ENCODE measurements around the gene UBE2V1. TPM values are rescaled to one million over a fixed set of nuclear protein-coding genes. Genes with fewer than 3 reads are reported as not detected.

UBE2V1 gene
- total RNA-seq, 2 experiments from 2014 or later, result 120 to 131 TPM

- ATAC-seq, result no peak
- CTCF ChIA-PET, result interaction anchor here (1.2 to 1.5 kb wide), 3 partner anchors 16 to 22 kb away, joined by 3 to 7 read pairs (median 6); no protein-coding TSS in a partner anchor
Measured at GRCh38 chr20:50050214-50050613, 62.7 kb downstream of the UBE2V1 start.

GRCh38 chr20:50049442-50050026 is 63.4 kb downstream of the UBE2V1 start:
- Mint-ChIP-seq H3K4me1 (ENCODE audit: low read depth) (peaks cover 28% of the 10 kb centered on the region), H3K27ac (no peak overlapping the region), H3K9me3 (ENCODE audit: insufficient read depth) (no peaks in the 10 kb centered on the region), H3K4me3 (no peak overlapping the region), H3K27me3 (ENCODE audit: low read depth) (peaks cover 10% of the 10 kb centered on the region), H3K36me3 (ENCODE audit: low read depth) (no peaks in the 10 kb centered on the region)
- ChIA-PET CTCF (interaction anchor here (1.2 to 1.5 kb wide), 4 partner anchors 17 to 71 kb away, joined by 3 to 7 read pairs (median 5); no protein-coding TSS in a partner anchor), POLR2A (no interaction called here)
- DNase-seq, result no peak
- ATAC-seq, result no peak

More at GRCh38 chr20:50050214-50050613, 62.7 kb downstream of the UBE2V1 start:
- H3K9me3 Mint-ChIP-seq (ENCODE audit: insufficient read depth), result no peaks in the 10 kb centered on the region
- peaks cover 10% of the 10 kb centered on the region for H3K27me3 Mint-ChIP-seq (ENCODE audit: low read depth)
- H3K4me3 Mint-ChIP-seq, result no peak overlapping the region
- POLR2A ChIA-PET, result no interaction called here
- peaks cover 28% of the 10 kb centered on the region for H3K4me1 Mint-ChIP-seq (ENCODE audit: low read depth)
- no peak for DNase-seq
- H3K36me3 Mint-ChIP-seq (ENCODE audit: low read depth), result no peaks in the 10 kb centered on the region
- H3K27ac Mint-ChIP-seq, result no peak overlapping the region

DNA sequence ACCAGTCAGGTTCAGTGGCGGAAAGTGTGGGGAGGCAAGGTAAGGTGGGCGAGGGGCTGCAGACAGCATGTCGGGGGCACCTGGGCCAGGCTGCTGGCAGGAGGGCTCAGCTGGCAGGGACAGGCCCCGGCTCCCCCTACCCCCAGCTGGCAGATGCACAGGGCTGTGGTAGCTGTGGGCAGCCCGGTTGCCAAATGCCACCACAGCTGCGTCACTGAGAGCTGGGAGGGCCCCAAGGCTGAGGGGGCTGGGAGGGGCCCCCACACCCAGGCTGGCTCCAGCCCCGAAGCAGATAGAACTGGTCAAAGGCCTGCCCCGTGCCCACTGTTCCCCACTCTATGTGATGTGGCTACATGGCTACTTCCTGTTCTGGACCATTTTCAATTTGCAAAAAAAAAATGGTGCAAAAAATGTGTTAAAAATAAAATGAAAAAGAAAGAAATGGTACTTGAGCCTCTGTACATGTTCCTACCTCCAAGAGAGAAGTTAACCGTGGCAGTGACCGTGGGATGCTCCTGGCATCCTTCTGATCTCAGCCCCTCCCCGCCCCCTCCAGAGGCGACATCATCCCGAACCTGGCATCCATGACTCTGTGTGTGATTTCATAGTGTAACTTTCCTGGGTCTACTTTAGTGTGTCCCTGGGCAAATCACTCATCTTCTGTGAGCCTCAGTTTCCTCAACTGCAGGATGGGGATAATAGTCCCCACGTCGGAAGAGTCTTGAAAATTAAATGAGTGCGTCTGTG is 64.4 kb downstream of the UBE2V1 start:
- POLR2A ChIA-PET, result interaction anchor here (0.7 kb wide), 1 partner anchor 829 kb away, joined by 3 read pairs; the partner anchor contains the start of gene DDX27
- ATAC-seq (peak; percentile 67), DNase-seq (peak; percentile 50)
- peaks cover 10% of the 10 kb centered on the region for H3K27me3 Mint-ChIP-seq (ENCODE audit: low read depth)
- H3K9me3 Mint-ChIP-seq (ENCODE audit: insufficient read depth), result no peaks in the 10 kb centered on the region
- no peaks in the 10 kb centered on the region for H3K36me3 Mint-ChIP-seq (ENCODE audit: low read depth)
- peak overlapping the region; percentile 2 for H3K27ac Mint-ChIP-seq
- peaks cover 28% of the 10 kb centered on the region for H3K4me1 Mint-ChIP-seq (ENCODE audit: low read depth)
- no peak overlapping the region for H3K4me3 Mint-ChIP-seq
- CTCF ChIA-PET, result interaction anchor here (1.0 to 1.4 kb wide), 3 partner anchors 22 to 70 kb away, joined by 4 to 6 read pairs (median 4); no protein-coding TSS in a partner anchor

GRCh38 chr20:50044353-50044960 is 68.5 kb downstream of the UBE2V1 start:
- Mint-ChIP-seq H3K27ac (no peak overlapping the region), H3K9me3 (ENCODE audit: insufficient read depth) (no peaks in the 10 kb centered on the region), H3K27me3 (ENCODE audit: low read depth) (peaks cover 7% of the 10 kb centered on the region), H3K36me3 (ENCODE audit: low read depth) (no peaks in the 10 kb centered on the region), H3K4me3 (no peak overlapping the region), H3K4me1 (ENCODE audit: low read depth) (peaks cover 23% of the 10 kb centered on the region)
- ATAC-seq (no peak), DNase-seq (no peak)
- ChIA-PET POLR2A (no interaction called here), CTCF (no interaction called here)

DNA sequence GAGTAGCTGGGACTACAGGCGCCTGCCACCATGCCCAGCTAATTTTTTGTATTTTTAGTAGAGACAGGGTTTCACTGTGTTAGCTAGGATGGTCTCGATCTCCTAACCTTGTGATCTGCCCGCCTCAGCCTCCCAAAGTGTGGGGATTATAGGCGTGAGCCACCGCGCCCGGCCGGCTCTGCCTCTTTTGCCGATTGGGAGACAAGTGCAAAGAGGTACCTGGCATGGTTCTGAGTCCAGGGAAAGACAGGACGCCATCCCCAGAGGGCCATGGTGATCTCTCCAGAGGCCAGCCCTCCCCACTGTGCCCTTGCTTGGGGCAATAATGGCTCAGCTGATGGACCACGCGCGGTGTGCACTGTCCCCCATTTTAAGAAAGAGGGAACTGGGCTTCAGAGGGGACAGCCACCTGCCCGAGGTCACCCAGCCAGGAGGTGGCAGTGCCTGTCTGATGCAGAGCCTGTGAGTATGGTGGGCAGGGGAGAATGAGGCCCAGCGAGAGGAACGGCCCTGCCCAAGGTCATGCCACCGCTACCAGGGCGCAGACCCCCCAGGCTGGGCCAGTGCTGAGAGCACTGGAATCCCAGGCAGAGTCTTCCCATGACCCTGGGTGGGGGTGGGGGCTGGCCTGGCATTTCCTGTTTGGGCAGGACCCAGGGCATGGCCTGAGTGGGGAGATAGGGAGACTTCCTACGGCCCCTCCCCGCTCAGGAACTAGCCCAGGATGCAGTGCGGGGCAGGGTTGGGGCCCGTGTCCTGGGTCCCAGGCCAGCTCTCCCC is 69.2 kb downstream of the UBE2V1 start:
- ATAC-seq (no peak), DNase-seq (no peak)
- Mint-ChIP-seq H3K4me1 (ENCODE audit: low read depth) (peaks cover 17% of the 10 kb centered on the region), H3K27me3 (ENCODE audit: low read depth) (peaks cover 7% of the 10 kb centered on the region), H3K36me3 (ENCODE audit: low read depth) (no peaks in the 10 kb centered on the region), H3K9me3 (ENCODE audit: insufficient read depth) (no peaks in the 10 kb centered on the region), H3K4me3 (no peak overlapping the region), H3K27ac (no peak overlapping the region)
- POLR2A ChIA-PET, result interaction anchor here (0.7 kb wide), 1 partner anchor 825 kb away, joined by 5 read pairs; the partner anchor contains the start of gene DDX27
- CTCF ChIA-PET, result no interaction called here

- H3K9me3 Mint-ChIP-seq (ENCODE audit: insufficient read depth), result no peaks in the 10 kb centered on the region
- no peaks in the 10 kb centered on the region for H3K36me3 Mint-ChIP-seq (ENCODE audit: low read depth)
- no peak overlapping the region for H3K27ac Mint-ChIP-seq
- H3K4me1 Mint-ChIP-seq (ENCODE audit: low read depth), result peaks cover 7% of the 10 kb centered on the region
- ATAC-seq, result no peak
- no peak for DNase-seq
- H3K27me3 Mint-ChIP-seq (ENCODE audit: low read depth), result peaks cover 7% of the 10 kb centered on the region
- CTCF ChIA-PET, result no interaction called here
- no peak overlapping the region for H3K4me3 Mint-ChIP-seq
- POLR2A ChIA-PET, result no interaction called here
Measured at GRCh38 chr20:50042370-50043313, 70.3 kb downstream of the UBE2V1 start.

DNA sequence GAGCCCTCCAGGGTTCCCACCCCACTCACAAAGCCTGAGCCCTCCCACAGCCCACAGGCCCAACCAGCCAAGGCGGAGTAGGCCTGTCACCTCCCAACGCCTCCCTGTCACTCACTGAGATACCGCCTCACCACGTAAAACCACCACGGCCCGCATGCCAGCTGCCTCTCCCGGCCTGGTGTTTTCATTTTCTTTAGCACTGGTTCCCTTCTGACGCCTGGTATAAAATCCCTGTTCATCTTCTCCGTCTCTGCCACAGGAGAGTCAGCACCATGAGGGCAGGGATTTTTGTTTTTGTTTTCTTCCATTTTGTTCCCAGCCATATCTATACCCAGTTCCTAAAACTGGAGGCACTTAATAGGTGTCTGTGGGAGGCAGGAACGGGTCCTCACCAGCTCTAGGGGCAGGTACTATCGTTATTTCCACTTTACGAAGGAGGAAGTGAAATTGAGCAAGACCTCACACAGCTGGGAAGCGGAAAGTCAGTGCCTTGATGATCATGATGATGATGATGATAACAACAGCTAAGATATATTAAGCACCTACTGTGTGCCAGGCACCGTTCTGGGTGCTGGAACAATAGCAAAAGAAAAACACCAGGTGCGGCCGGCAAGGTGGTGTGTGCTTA is 71.6 kb downstream of the UBE2V1 start:
- DNase-seq (no peak), ATAC-seq (no peak)
- Mint-ChIP-seq H3K4me3 (no peak overlapping the region), H3K36me3 (ENCODE audit: low read depth) (no peaks in the 10 kb centered on the region), H3K27me3 (ENCODE audit: low read depth) (peaks cover 4% of the 10 kb centered on the region), H3K27ac (no peak overlapping the region), H3K4me1 (ENCODE audit: low read depth) (no peaks in the 10 kb centered on the region), H3K9me3 (ENCODE audit: insufficient read depth) (no peaks in the 10 kb centered on the region)
- ChIA-PET CTCF (no interaction called here), POLR2A (no interaction called here)

DNA sequence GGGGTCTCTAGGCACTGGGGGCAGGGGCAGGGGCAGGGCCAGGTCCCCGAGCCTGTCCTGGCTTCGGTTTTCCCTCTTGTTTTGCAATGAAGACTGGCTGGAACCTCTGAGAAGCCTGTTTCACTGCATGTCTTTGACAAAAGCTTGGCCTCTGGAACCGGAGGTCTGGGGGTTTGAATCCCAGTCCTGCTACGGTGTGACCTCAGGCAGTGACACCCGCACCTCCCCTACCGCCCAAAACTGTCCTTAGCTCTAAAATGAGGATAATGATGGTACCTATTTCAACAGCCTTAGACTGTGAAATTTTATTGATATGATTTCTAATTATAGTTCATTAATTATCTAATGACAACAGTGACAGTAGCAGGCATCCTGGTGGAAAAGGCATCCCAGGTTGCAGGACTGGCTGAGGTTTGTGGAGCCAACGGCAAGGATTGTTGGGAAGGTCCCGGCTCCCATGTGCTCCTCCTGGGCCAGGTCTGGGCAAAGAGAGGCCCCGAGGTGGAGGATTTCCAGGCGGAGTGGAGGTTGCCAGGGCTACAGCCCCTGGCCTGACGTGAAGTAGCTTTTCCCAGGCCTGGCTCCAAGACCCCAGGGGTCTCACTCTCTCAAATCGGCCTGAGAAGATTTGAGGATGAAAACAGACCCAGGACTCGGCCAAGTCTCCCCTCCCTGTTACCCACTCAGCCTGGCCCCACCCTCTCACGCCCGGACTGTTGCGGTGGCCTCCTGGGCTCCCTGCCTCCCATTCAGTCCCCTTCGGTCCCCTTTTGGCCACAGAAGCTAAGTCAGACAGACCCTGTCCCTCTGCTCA is 72.3 kb downstream of the UBE2V1 start:
- peaks cover under 1% of the 10 kb centered on the region for H3K27me3 Mint-ChIP-seq (ENCODE audit: low read depth)
- ATAC-seq, result no peak
- H3K4me3 Mint-ChIP-seq, result no peak overlapping the region

GRCh38 chr20:50039706-50040431 is 73.1 kb downstream of the UBE2V1 start:
- CTCF ChIA-PET, result no interaction called here
- no peaks in the 10 kb centered on the region for H3K4me1 Mint-ChIP-seq (ENCODE audit: low read depth)
- POLR2A ChIA-PET, result no interaction called here
- ATAC-seq (no peak), DNase-seq (no peak)
- H3K27me3 Mint-ChIP-seq (ENCODE audit: low read depth), result no peaks in the 10 kb centered on the region
- H3K4me3 Mint-ChIP-seq, result no peak overlapping the region
- no peak overlapping the region for H3K27ac Mint-ChIP-seq
- no peaks in the 10 kb centered on the region for H3K36me3 Mint-ChIP-seq (ENCODE audit: low read depth)
- H3K9me3 Mint-ChIP-seq (ENCODE audit: insufficient read depth), result no peaks in the 10 kb centered on the region

More for the DNA sequence above, 72.3 kb downstream of the UBE2V1 start:
- ChIA-PET CTCF (no interaction called here), POLR2A (interaction anchor here (0.5 kb wide), 1 partner anchor 1510 kb away, joined by 4 read pairs; no protein-coding TSS in a partner anchor)
- H3K27ac Mint-ChIP-seq, result no peak overlapping the region
- no peak for DNase-seq
- H3K36me3 Mint-ChIP-seq (ENCODE audit: low read depth), result no peaks in the 10 kb centered on the region
- H3K9me3 Mint-ChIP-seq (ENCODE audit: insufficient read depth), result no peaks in the 10 kb centered on the region
- H3K4me1 Mint-ChIP-seq (ENCODE audit: low read depth), result no peaks in the 10 kb centered on the region

Measured in activated CD8-positive, alpha-beta T cell treated with anti-CD3 and anti-CD28 coated beads, Interleukin-2, amount 10 ng/mL, durations not matched to agents 7 days and 5 days (primary cell).